LNCaP clone FGC (cell line): ENCODE data around the gene EXOC4.

Experiments
- DNase-seq: peaks from one replicate; pipeline ENCODE4 v3.0.0-alpha.2; 2011; ENCODE audit warnings: low read depth
- H3K4me3 ChIP-seq: 2 replicates; pipeline ENCODE4 v1.5.1; 2011; ENCODE audit warnings: mild to moderate bottlenecking, low read depth, low read length, control low read depth
- CTCF ChIP-seq: IDR thresholded peaks from 2 replicates; pipeline ENCODE4 v1.5.1; 2012; ENCODE audit warnings: mild to moderate bottlenecking; ENCODE audit not compliant: control insufficient read depth, insufficient read depth; ENCODE audit errors: extremely low read depth

The EXOC4 gene

DNA sequence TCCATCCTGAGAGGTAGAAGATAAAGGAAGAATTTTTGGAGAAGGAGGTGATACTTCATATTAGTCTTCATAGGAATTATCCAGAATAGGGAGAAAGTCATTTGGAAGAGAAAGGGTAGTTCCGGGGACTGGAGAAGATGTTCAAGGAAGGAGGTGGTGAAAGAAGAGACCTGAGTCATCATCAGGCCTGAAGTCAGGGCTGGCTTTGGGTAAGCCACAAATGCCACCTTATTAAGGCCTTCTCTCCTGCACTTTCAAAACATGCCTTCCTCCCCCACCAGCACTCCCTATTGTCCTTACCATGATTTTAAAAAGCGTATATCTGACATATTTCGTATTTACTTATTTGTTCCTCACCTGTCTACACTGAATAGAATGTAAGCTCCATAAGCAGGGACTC, 762.1 kb downstream of the EXOC4 start:
- DNase-seq, result no peak
- TF ChIP-seq CTCF, result no peak

DNA sequence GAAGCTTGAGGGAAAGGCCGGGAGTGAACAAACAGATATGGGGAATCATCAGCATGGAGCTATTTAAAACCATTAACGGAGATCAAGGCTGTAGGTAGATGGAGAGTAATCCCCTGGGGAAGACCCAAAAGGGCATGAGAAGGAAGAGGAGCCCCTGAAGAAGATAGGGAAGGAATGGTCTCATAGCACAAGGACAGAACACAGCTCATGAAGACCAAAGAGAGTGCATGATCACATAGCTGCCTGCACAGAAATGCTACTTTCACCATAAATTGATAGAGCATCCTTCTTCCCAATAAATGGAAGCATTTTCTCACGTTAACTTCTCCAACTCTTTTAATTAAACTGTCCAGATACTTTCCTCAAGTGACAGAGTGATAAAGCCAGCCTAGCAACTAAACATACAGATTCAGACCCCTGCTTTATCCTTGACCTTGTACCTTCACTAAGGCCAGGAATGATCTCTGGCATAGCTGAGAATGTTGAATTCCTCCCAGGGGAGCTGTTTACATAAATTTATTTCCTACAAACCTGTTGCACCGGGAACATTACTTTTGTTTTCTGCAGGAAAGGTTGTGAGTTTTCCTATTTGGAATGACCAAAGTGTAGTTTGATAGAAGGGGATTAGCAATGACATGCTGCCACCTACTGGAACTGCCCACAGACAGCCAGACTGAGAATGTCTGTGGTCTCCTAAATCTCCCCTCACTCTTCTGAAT, 763.5 kb downstream of the EXOC4 start:
- DNase-seq, result peak; percentile 43
- peak; percentile 85 for TF ChIP-seq CTCF
- no peak overlapping the region for H3K4me3 ChIP-seq

More for the DNA sequence above, 762.1 kb downstream of the EXOC4 start:
- H3K4me3 ChIP-seq, result no peak overlapping the region

- TF ChIP-seq CTCF, result no peak
- DNase-seq, result no peak
- H3K4me3 ChIP-seq, result no peak overlapping the region
Observed at GRCh38 chr7:134016942-134017303, 764.0 kb downstream of the EXOC4 start.

DNA sequence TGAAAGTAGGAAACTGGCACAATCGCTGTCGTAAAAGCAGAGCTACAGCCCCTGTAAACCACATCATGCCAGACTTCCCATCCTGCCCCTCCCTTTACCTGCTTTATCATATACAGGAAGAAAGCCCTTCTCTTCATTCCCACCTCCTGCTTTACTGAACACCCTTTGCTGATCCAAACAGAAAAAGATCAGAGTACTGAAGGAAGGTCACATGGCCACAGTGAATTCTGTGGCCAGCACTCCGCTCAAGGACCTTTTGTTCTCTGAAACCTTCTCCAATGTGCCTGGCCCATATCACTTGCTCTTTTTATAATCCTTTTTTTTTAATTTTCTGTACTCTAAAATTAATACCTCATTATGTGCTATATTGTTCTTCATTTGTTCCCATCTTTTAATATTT, 765.4 kb downstream of the EXOC4 start:
- no peak for DNase-seq
- TF ChIP-seq CTCF, result no peak
- no peak overlapping the region for H3K4me3 ChIP-seq

DNA sequence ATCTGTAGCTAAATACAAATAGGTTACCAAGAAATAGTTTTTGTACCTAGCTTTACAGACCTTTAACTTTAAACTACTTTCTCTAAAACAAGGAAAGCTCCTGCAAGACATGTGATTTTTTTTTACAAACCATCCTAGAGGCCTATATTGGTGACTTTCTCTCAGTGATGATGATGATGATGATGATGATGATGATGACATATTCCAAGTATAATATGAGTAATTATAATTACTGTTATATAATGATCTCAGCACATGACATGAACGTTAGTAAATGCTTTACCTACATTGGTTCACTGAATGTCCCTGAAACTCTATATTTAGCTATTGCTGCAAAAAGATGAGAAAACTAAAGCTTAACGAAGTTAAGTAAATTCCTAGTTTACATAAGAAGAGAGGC, 766.4 kb downstream of the EXOC4 start:
- no peak for DNase-seq
- no peak overlapping the region for H3K4me3 ChIP-seq
- no peak for TF ChIP-seq CTCF

GRCh38 chr7:134021836-134022235, 769.0 kb downstream of the EXOC4 start:
- H3K4me3 ChIP-seq, result peak overlapping the region; percentile 5; the same call in 1 of the 2 replicates
- TF ChIP-seq CTCF, result no peak
- no peak for DNase-seq
